Thymus (tissue), 11 donors: ENCODE results near the gene CYP1A2. TPM values are rescaled to one million over a fixed set of nuclear protein-coding genes. Genes with fewer than 3 reads are reported as not detected.

Source experiments
- DNase-seq, 9 donors: peaks; one replicate each; pipeline ENCODE4 v3.0.0-alpha.2; 2013; ENCODE audit warnings: low spot score in 9 of 9, low read depth in 6 of 9, missing footprints in 1 of 9
- H3K27ac ChIP-seq, 2 donors: one replicate each; pipeline ENCODE4 v1.5.1; 2013; ENCODE audit warnings: control low read depth in 1 of 2, low read depth in 1 of 2, low read length in 1 of 2, mild to moderate bottlenecking in 1 of 2, moderate library complexity in 1 of 2
- H3K27me3 ChIP-seq, 2 donors: one replicate each; pipeline ENCODE4 v1.5.1; 2013; ENCODE audit warnings: low read length in 1 of 2; ENCODE audit not compliant: control insufficient read depth in 2 of 2, insufficient read depth in 1 of 2
- H3K36me3 ChIP-seq, 2 donors: one replicate each; pipeline ENCODE4 v1.5.1; 2013; ENCODE audit warnings: low read length in 1 of 2, mild to moderate bottlenecking in 1 of 2, moderate library complexity in 1 of 2; ENCODE audit not compliant: control insufficient read depth in 2 of 2, insufficient read depth in 2 of 2
- H3K4me1 ChIP-seq, 2 donors: one replicate each; pipeline ENCODE4 v1.5.1; 2013; ENCODE audit warnings: low read length in 2 of 2; ENCODE audit not compliant: control insufficient read depth in 2 of 2, insufficient read depth in 2 of 2
- H3K4me3 ChIP-seq, 2 donors: one replicate each; pipeline ENCODE4 v1.5.1; 2013; ENCODE audit warnings: low read length in 2 of 2, control low read depth in 1 of 2, mild to moderate bottlenecking in 1 of 2
- H3K9me3 ChIP-seq, 2 donors: one replicate each; pipeline ENCODE4 v1.5.1; 2013; ENCODE audit warnings: low read length in 1 of 2, mild to moderate bottlenecking in 1 of 2; ENCODE audit not compliant: control insufficient read depth in 2 of 2, insufficient read depth in 1 of 2
- WGBS: extraction: QIAGEN DNeasy Blood & Tissue Kit; methylation state at CpG from one replicate; pipeline ENCODE4 v1.1.7; 2013; 5-methylcytosine and 5-hydroxymethylcytosine counted together
- polyA plus RNA-seq: library from polyadenylated mRNA; stranded (reverse); fragments of 200-250 nt; gene quantifications from one replicate; pipeline ENCODE4 v1.2.3, GENCODE V29; 2013
- total RNA-seq: library from RNA; stranded (reverse); fragments of 120-200 nt; gene quantifications from one replicate; pipeline ENCODE4 v1.2.4, GENCODE V29; 2013
- donor health status: healthy.

CYP1A2 gene
- total and polyA plus RNA-seq, 2 donors = 0.05 TPM; not detected in 1

GRCh38 chr15:74802862-74803447 lies 54.3 kb downstream of the CYP1A2 start:
- H3K4me3 ChIP-seq = no peak overlapping the region
- no peak overlapping the region for H3K27ac ChIP-seq
- no peaks in the 10 kb centered on the region for H3K27me3 ChIP-seq
- peaks cover 0 to 26% of the 10 kb centered on the region in 2 donors for H3K4me1 ChIP-seq
- H3K36me3 ChIP-seq = peaks cover 61 to 72% of the 10 kb centered on the region in 2 donors
- WGBS = 96% methylated on average over 31 of the region's 31 CpGs
- no peaks in the 10 kb centered on the region for H3K9me3 ChIP-seq
- no peak for DNase-seq

- no peak for DNase-seq
- H3K36me3 ChIP-seq = peaks cover 44 to 52% of the 10 kb centered on the region in 2 donors
- H3K27ac ChIP-seq = no peak overlapping the region
- no peaks in the 10 kb centered on the region for H3K9me3 ChIP-seq
- 87% methylated on average over 6 of the region's 6 CpGs for WGBS
- H3K27me3 ChIP-seq = no peaks in the 10 kb centered on the region
- no peak overlapping the region for H3K4me3 ChIP-seq
- H3K4me1 ChIP-seq = peaks cover 0 to 7% of the 10 kb centered on the region in 2 donors
Observed at GRCh38 chr15:74804935-74805334, 56.3 kb downstream of the CYP1A2 start.

Other genes with a start within 250 kb of the CYP1A2 start
- gene ARID3B, start 207.6 kb upstream of the CYP1A2 start, total RNA-seq = 5.8 TPM
- 5.6 TPM for gene ARID3B, start 207.6 kb upstream of the CYP1A2 start, polyA plus RNA-seq
- 53.2 TPM for gene CLK3, start 133.0 kb upstream of the CYP1A2 start, total RNA-seq
- 90.8 TPM for gene CLK3, start 133.0 kb upstream of the CYP1A2 start, polyA plus RNA-seq
- gene EDC3, start 52.8 kb upstream of the CYP1A2 start, total RNA-seq = 10.1 TPM
- 14.6 TPM for gene EDC3, start 52.8 kb upstream of the CYP1A2 start, polyA plus RNA-seq
- 0.09 TPM for gene CYP1A1, start 23.3 kb upstream of the CYP1A2 start, total RNA-seq
- gene CYP1A1, start 23.3 kb upstream of the CYP1A2 start, polyA plus RNA-seq = 0.11 TPM
- 39.2 TPM for gene CSK, start 33.2 kb downstream of the CYP1A2 start, total RNA-seq
- 94.4 TPM for gene CSK, start 33.2 kb downstream of the CYP1A2 start, polyA plus RNA-seq
- gene LMAN1L, start 64.0 kb downstream of the CYP1A2 start, total RNA-seq = not detected
- gene LMAN1L, start 64.0 kb downstream of the CYP1A2 start, polyA plus RNA-seq = 0.41 TPM
- 0.05 TPM for gene CPLX3, start 77.8 kb downstream of the CYP1A2 start, total RNA-seq
- 1.1 TPM for gene CPLX3, start 77.8 kb downstream of the CYP1A2 start, polyA plus RNA-seq
- gene ULK3, start 94.3 kb downstream of the CYP1A2 start, total RNA-seq = 26.0 TPM
- gene ULK3, start 94.3 kb downstream of the CYP1A2 start, polyA plus RNA-seq = 59.4 TPM
- gene SCAMP2, start 124.5 kb downstream of the CYP1A2 start, total RNA-seq = 15.7 TPM
- 35.2 TPM for gene SCAMP2, start 124.5 kb downstream of the CYP1A2 start, polyA plus RNA-seq
- gene MPI, start 141.2 kb downstream of the CYP1A2 start, total RNA-seq = 36.1 TPM
- gene MPI, start 141.2 kb downstream of the CYP1A2 start, polyA plus RNA-seq = 22.2 TPM
- 28.0 TPM for gene FAM219B, start 158.0 kb downstream of the CYP1A2 start, total RNA-seq
- 25.5 TPM for gene FAM219B, start 158.0 kb downstream of the CYP1A2 start, polyA plus RNA-seq
- gene COX5A, start 189.2 kb downstream of the CYP1A2 start, total RNA-seq = 65.5 TPM
- gene COX5A, start 189.2 kb downstream of the CYP1A2 start, polyA plus RNA-seq = 191 TPM
- 3.5 TPM for gene RPP25, start 207.9 kb downstream of the CYP1A2 start, total RNA-seq
- 6.7 TPM for gene RPP25, start 207.9 kb downstream of the CYP1A2 start, polyA plus RNA-seq
- gene SCAMP5, start 246.7 kb downstream of the CYP1A2 start, total RNA-seq = 2.3 TPM
- 8.4 TPM for gene SCAMP5, start 246.7 kb downstream of the CYP1A2 start, polyA plus RNA-seq